HG03060 (cell line): Measurements from ENCODE around the gene LGR5.
A peak's percentile ranks its signal among the peaks of the same experiment; 100 is the strongest.

Experiments used
- ATAC-seq: cut with Tn5 transposase; IDR thresholded peaks from one replicate; pipeline ENCODE4 v1.9.1; 2021; ENCODE audit warnings: low read depth, moderate number of reproducible peaks; ENCODE audit not compliant: unreplicated experiment

The LGR5 gene, protein sequence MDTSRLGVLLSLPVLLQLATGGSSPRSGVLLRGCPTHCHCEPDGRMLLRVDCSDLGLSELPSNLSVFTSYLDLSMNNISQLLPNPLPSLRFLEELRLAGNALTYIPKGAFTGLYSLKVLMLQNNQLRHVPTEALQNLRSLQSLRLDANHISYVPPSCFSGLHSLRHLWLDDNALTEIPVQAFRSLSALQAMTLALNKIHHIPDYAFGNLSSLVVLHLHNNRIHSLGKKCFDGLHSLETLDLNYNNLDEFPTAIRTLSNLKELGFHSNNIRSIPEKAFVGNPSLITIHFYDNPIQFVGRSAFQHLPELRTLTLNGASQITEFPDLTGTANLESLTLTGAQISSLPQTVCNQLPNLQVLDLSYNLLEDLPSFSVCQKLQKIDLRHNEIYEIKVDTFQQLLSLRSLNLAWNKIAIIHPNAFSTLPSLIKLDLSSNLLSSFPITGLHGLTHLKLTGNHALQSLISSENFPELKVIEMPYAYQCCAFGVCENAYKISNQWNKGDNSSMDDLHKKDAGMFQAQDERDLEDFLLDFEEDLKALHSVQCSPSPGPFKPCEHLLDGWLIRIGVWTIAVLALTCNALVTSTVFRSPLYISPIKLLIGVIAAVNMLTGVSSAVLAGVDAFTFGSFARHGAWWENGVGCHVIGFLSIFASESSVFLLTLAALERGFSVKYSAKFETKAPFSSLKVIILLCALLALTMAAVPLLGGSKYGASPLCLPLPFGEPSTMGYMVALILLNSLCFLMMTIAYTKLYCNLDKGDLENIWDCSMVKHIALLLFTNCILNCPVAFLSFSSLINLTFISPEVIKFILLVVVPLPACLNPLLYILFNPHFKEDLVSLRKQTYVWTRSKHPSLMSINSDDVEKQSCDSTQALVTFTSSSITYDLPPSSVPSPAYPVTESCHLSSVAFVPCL

DNA sequence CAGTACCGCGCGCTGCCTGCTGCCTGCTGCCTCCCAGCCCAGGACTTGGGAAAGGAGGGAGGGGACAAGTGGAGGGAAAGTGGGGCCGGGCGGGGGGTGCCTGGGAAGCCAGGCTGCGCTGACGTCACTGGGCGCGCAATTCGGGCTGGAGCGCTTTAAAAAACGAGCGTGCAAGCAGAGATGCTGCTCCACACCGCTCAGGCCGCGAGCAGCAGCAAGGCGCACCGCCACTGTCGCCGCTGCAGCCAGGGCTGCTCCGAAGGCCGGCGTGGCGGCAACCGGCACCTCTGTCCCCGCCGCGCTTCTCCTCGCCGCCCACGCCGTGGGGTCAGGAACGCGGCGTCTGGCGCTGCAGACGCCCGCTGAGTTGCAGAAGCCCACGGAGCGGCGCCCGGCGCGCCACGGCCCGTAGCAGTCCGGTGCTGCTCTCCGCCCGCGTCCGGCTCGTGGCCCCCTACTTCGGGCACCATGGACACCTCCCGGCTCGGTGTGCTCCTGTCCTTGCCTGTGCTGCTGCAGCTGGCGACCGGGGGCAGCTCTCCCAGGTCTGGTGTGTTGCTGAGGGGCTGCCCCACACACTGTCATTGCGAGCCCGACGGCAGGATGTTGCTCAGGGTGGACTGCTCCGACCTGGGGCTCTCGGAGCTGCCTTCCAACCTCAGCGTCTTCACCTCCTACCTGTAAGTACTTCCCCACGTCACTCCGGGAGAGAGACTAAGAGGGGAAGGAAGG, at the start of gene LGR5:
TSS of gene LGR5 (plus strand) at position 186 of the 732 bp plus-strand sequence. CDS start at position 469, 283 bp downstream.
- ATAC-seq = no peak

DNA sequence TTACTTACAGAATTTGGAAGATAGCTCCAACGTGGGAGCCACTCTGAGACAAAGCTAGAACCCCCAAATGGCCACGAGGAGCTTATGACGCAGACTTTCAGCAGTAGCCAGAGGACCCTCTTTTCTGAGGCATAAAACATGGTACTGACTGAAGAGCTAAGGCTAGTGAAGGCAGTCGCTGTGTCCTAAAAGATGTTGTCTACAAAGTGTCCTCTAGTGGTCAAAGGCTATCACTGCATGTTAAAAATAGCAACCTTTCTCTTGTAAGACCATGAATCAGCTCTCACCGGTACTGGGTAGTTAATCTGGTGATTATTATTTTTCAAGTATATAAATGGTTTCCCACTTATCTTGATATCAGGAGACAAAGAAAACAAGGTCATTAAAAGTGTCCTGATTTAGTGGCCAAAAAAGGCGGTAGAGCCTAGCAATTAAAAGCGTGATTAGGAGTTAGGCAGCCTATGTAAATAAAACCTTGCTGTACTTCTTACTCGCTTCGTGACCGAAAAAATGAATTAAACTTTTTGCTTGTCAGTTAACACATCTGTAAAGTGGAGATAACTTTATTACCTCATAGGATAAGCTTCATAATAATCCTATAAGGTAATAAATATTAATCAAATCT, 47.0 kb upstream of the LGR5 start:
- ATAC-seq = peak; percentile 97

DNA sequence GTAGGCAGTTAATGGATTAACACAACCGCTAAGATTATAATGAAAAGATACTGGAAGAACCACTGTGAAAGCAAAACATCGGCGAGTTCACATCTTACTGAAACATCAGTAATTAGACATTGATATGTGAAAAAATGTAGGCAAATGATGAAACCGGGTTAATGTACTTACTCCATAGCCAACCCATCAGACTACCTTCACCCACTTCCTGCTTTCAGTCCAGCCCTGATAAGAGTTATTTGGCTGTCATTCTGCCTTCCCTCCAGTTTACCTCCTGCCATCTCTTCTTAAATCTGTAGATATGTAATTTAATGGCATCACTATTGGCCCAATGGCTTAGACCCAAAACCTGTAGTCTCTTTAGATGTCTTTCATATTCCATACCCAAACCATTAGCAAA, 46.0 kb upstream of the LGR5 start:
- no peak for ATAC-seq

DNA sequence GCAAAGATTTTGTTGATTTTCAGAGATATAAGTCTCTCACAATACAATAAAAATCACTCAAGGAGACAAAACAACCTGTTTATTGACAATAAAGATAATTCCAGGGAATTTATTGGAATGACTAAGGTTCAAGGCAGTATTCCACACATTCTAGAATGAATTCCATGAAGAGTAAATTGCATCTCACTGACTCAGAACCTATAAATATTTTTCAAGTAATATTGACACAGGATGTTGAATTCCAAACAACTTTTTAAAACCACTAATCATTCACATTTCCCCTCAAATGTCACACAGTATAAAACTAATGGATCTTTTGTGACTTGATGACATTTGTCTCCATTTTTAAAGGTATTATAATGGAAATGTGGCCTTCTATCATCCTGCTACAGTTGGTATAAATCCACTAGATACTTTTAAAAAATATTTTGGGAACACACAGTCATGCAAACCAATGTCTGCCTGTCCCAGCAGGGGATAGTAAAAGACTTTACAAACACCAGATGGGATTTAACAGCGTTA, 42.1 kb upstream of the LGR5 start:
- ATAC-seq = no peak

DNA sequence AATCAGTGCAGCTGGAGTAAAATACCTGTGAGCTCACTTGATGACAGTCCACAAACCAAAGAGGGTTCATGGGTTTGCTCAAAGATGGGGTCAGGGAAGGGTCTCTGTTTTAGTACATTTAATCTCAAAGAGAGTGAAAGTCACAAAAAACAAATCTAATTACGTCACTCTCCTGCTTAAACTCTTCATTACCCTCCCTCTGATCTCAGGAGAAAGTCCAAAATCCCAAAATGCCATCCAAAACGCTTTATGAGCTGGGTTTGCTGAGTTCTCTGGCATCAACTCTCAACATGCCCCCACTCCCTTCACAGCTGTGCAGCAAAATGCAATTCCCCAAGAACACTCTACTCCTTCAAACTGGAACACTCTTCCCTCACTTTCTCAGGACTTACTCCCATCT, 40.4 kb upstream of the LGR5 start:
- ATAC-seq = no peak

DNA sequence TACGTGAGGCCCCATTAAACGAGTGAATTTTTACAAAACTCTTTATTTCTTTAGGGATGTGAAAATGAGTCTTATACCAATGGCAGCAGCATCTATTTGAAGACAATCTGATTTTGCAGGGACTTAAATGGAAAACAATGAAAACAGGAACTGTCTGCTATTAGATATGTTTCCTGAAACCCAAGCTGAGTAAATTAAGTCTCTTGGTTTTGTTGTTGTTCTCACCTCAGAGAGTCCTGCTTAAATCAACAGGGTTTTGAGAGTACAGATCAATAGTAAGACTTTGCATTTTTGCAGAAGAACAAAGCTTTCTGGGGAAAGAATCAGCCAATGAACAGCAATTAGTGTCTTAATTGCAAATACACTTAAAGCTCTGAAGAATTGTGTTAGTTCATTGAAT, 39.1 kb upstream of the LGR5 start:
- no peak for ATAC-seq

DNA sequence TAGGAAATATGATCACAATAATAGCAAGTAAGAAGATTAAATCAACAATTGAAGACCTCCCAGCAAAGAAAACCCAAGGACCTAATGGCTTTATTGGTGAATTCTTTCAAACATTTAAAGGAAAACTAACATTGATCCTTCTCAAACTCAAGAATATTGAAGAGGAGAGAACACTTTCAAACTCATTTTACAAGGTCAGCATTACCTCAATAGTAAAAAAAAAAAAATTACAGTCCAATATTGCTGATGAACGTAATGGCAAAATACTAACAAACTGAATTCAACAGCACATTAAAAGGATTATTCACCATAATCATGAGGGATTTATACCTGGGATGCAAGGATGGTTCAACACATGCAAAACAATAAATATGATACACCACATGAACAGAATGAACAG, 33.7 kb upstream of the LGR5 start:
- ATAC-seq = no peak

DNA sequence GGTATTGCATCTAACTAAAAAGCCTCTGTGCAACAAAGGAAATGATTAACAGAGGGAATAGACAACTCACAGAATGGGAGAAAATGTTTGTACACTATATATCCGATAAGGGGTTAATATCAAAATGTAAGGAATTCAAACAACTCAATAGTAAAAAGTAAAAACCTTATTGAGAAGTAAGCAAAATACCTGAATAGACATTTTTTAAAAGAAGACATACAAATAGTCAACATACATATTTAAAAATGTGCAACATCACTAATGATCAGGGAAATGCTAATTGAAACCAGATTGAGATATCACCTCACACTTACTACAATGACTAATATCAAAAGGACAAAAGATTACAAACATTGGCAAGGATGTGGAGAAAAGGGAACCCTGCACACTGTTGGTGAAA, 31.9 kb upstream of the LGR5 start:
- no peak for ATAC-seq

DNA sequence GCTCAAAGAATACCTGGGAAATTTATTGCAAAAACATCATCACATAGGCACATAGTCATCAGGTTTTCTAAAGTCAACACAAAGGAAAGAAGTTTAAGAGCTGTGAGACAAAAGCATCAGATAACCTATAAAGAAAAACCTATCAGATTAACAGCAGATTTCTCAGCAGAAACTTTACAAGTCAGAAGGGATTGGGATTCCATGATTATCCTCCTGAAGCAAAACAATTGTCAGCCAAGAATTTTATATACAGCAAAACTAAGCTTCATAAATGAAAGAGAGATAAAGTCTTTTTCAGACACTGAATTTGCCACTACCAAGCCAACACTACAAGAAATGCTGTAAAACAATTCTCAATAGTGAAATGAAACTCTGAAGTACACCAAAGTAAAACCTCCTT, 28.8 kb upstream of the LGR5 start:
- no peak for ATAC-seq

DNA sequence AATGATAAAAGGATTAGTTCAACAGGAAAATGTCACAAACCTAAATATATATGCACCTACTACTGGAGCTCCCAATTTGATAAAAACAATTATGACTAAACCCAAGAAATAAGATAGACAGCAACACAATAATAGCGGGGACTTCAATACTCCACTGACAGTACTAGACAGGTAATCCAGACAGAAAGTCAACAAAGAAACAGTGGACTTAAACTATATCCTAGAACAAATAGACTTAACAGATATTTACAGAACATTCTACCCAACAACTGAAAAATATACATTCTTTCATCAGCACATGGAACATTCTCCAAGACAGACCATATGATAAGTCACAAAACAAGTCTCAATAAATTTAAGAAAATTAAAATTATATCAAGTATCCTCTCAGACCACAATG, 28.0 kb upstream of the LGR5 start:
- no peak for ATAC-seq

DNA sequence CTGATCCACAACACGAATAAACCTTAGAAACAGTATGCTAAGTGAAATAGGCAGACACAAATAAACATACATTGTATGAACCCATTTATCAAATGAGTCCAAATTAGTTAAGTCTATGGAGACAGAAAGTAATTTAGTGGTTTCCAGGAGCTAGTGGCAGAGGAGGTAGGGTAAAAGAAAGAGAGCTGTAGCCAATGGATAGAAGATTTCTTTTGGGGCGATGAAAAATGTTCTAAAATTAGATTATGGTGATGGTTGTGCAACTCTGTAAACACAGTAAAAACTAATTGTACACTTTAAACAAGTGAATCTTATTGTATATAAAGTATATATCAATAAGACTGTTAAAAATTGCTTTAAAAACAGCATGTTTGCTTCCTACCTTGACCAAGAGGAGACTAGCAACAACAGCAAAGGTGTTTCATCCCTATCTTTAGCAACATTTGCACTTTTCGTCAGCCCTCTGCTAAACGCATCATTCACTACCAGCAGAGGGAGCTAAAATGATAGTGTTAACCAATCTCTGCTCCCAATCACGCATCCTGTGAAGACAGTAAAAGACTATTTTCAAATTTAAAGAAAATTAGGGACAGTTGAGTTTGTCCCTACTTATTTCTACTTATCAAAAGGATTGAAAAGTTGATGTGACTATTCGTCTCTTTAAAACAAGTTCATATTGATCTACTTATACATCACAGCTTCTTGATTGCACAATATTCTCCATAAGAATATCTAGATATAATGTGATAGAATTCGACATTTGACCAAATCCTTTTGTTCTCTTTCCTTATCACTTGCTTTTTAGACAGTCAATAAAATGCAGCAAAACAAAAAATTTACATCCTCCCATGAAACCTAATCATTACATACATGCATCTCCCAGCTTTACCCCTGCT, 24.0 kb upstream of the LGR5 start:
- no peak for ATAC-seq

DNA sequence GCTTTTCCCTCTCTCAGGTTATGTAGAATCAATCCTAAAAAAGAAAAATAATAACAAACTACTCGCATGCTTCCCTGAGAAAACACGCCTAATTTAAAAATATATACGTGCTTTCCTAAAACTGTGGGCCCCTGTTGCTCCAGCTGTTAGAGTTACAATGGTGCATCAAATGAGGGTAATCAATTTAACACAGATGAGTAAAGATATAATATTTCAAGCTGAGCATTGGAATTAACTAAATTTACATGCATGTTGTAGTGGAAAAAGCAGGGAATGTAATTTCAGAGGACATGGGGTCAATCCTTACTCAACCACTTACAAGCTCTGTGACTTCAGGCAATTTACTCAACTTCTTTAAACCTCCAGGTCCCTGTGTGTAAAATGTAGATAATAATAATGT, 22.4 kb upstream of the LGR5 start:
- no peak for ATAC-seq

DNA sequence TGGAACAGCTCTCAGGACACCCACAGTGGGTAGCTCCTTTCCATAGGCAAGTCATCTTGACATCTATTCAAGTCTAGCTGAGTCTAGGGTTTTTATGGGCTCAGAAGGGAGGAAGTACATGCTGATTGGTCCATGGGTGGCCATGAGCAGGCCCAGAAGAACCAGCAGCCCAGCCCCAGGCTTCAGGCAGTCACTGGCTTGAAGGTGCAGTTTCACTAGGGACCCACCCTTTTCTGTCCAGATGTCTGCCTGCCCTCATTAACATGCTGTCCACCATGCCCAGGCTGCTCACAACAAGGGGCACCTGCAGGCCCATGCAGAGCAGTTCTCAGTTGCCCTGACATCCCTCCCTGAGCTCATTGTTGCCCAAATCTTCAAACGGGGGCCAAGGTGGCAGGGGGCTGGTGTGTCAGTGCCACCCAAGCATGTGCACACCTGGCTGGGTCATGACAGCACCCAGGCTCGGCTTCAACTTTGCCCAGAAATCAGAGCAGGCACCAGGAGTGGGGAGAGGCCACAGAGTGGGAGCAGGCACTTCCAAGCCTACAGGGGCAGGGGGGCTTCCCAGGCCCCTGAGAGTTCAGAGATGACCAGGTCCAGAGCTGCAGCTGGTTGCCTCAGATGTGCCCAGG, 18.7 kb upstream of the LGR5 start:
- no peak for ATAC-seq

DNA sequence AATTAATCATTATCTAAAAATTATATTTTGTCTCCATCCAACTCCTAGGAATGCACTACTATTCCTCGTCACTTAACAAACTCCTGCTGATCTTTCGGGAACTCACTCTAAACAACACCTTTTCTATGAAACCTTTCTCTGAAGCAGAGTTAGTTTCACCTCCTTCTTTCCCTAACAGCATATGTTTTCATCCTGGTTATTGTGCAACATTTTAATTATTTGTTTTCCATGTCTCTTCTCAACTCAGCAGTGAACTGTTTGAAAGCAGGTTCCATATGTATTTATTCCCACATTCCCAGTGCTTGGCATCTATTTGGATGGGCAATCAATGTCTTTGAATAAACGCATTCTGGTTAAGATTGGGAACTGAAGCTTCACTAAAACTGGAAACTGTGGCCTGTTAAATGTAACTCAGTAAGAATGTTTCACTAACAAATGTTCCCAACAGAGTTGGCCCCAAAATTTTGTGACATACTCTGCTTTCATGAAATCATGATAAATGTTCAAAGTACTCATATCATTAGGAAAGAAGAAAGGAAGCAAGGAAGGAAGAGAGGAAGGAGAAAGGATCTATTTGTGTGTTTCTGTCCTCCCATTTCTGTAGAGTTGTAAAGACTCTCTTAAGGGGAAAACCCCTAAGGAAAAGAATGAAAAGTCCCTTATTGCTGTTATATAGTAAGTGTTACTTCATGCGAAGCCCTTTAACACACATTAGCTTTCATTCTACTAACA, 13.9 kb upstream of the LGR5 start:
- no peak for ATAC-seq

DNA sequence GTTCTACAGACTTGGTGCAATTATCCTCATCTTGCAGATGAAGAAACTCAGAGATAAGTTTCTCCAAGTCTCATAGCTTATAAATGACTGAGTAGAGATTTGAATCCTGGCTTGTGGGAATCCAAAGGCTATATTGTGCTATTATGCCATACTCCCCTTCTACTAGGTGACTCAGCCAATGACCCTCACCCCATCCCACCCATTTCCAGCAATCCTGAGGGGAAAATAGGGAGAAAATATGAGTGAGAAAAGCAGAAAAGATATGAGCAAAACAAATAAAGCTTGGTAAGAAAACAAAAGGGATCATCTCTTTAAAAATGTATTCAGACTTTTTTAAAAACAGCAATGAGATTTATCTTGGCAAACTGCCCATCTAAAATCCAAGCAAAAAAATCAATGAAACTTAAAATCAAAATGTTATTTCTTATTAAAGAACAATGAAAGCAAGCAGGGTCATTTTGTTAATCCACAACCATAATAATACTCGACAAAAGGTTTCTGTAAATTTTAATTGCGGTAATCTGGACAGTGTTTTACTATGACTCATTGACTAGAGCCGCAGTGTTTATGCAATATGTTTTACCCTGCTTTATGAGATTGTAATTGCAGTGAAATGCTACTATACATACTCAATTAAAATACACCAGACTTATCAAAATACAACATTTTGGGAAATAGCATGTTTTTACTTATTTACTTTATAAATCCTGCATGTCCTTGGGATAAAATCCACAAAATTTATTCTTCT, 13.1 kb upstream of the LGR5 start:
- no peak for ATAC-seq

DNA sequence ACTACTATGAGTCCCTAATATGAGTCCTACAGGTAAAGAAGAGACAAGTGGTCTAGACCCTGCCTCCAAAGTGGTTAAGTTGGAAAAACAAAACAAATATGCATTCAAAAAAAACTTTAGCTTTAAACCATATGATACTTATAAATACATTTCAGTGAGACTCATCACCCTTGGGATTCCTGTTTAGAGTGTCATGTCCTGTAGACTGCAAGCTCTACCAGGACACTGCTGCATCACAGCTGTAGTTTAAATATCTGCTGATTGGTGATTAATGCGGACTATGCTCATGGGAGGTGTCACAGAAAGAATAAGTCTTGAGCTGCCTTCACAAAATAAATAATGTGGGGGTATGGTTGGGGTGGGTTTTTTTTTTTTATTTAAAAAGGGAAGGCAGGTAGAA, 8.8 kb upstream of the LGR5 start:
- ATAC-seq = no peak

DNA sequence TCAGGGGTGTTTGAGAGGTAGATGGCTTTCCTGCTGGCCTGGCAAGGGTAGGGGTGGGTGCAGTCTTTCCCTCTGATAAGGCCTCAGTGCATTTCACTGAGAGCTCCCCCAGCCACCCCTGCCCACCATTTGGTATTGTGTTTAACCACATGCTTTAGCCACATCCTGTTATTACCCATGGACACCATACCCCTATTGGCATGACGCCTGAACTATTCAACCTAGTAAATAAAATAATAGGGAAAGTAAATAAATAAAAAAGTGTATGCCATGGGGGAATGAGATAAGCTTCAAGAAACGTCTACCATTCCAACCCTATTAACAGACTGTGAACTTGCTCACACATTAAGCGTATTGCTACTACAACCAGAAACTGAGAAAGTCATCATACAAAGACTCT, 7.6 kb upstream of the LGR5 start:
- ATAC-seq = no peak

DNA sequence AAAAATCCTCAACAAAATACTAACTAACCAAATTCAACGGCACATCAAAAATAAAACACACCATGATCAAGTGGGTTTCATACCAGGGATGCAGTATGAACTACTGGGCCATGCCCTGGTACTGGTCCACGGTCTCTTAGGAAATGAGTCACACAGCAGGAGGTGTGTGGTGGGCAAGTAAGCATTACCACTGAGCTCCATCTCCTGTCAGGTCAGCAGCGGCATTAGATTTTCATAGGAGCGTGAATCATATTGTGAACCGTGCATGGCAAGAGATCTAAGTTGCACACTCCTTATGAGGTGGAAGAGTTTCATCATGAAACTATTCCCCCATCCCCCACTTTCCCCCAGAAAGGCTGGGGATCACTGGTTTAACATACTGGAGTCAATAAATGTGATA, 6.7 kb upstream of the LGR5 start:
- no peak for ATAC-seq
